Hypothalamus (tissue), 51 donors: ENCODE results near the gene RPL29.

ENCODE experiments used
- DNase-seq, 51 donors: peaks; one replicate each; lab custom pipeline; 2025; lab: John Stamatoyannopoulos, UW

The RPL29 gene

DNA sequence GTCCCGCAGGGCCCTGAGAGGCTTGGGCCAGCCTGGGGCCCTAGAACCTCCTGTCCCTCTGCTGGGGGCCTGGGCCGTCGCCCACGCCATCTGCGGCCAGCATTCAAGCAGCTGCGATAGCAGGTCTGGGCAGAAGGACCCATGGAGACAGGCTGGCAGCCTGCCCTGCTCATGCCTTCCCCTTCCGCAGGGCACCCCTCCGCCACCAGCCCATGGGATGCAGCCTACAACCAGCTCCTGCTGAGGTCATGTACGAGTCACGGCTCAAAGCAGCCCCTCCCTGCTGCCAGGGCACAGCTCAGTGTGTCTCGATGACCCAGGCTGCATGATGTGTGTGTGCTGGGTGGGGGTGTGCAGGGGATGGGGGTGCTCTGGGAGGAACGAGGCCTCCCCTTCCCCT lies 32.9 kb upstream of the RPL29 start:
- peak in 38 of 51 donors; percentile 28 to 88 (median 64) for DNase-seq

- DNase-seq = no peak
These were observed 30.3 kb upstream of the RPL29 start for GRCh38 chr3:52026041-52026440.

- DNase-seq = no peak
These were observed 29.8 kb upstream of the RPL29 start for GRCh38 chr3:52025453-52025852.

DNA sequence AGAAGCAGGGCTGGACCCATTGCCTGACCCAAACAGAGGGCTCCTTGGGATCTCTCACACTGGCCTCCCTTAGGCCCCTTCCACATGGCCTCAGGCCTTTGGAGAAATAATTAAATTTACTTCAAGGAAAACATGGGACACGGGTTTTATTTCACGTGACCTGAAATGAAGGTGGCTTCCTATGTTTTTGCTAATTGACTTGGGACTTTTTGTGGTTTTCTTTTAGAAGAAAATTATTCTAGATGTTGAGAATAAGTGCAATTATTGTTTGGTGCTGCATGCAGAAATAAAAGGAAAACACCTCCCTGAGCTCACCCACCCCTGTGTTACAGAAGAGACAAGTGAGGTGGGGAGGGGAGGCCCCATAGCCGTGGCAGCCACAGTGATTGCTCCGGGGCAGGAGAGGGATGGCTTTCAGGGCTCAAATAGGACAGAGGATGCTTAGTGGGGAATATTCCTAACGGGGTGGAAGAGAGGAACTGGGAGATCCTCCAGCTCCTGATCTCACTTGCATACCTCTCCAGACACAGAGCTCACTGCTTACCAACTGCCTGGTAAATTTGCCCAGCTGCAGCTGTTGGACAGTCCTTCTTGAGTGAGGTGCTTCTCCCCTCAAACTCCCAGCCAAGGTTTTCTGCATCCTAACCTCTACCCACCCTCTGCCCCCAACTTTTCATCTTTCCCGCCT lies 29.2 kb upstream of the RPL29 start:
- DNase-seq = no peak

DNA sequence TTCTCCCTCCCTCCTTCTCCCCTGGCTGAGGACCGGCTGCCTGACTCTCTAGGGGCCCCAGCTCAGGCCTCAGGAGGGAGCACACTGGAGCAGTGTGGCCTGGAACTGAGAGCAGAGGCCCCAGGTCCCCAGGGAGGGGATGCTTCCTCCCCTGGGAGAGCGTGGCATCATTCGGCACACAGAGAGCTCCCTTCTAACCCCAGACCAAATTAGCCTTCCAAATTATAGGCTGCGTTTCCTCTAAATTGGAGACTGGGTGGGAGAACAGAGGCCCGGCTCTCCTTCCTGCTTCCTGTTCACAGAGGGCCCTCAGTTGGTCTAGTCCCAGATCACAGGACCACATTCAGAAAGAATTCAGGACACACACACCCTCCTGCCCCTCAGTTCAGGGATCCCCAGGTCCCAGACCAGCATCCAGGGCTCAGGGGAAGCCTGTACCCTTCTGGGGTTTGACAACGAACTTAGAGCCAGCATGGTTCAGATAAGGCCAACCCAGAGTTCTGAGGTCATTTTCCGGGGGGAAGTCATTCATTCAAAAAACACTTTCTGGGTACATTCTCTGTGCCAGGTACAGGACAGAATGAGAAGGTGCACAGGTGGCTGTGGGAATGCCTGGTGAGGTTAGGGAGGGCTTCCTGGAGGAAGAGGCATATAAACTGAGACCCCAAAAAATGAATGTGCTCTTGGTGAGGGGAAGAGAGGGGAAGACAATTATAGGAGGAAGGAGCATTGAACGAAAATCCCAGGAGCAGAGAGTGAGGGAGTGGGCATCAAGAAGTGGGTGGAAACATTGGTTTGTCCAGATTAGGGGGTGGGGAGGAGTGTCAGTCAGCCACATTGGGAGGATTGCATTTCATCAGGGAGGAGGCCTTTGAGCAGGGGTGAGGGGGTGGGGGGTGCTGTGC lies 28.4 kb upstream of the RPL29 start:
- no peak for DNase-seq

DNA sequence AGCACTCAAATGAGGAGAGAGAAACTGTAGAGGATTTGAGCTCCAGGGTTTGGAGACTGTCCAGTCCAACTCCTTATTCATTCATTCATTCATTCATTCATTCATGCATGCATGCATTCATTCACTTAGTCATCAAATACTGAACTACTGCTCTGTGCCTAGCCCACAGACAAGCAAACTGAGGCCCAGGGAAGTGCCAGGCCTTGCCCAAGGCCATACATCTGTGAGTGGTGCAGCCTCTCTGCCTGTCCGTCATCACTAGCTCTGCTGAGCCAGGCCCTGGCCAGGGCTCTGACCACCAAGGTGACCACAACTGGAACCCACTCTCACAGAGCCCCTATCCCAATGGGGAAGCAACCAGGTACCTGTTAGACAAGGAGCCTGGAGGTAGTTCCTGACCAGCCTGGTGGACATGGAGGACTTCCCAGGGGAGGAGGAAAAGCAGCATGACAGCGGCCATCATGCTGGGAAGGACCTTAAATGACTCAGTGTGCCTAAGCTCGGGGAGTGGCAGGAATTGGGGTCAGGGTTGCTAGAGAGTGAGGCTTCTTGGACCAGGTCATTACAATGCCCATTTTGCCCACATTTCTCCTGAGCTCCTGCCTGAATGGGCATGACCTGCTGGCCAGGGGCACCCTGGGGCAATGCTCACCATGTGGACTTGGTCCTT lies 27.5 kb upstream of the RPL29 start:
- DNase-seq = no peak

DNA sequence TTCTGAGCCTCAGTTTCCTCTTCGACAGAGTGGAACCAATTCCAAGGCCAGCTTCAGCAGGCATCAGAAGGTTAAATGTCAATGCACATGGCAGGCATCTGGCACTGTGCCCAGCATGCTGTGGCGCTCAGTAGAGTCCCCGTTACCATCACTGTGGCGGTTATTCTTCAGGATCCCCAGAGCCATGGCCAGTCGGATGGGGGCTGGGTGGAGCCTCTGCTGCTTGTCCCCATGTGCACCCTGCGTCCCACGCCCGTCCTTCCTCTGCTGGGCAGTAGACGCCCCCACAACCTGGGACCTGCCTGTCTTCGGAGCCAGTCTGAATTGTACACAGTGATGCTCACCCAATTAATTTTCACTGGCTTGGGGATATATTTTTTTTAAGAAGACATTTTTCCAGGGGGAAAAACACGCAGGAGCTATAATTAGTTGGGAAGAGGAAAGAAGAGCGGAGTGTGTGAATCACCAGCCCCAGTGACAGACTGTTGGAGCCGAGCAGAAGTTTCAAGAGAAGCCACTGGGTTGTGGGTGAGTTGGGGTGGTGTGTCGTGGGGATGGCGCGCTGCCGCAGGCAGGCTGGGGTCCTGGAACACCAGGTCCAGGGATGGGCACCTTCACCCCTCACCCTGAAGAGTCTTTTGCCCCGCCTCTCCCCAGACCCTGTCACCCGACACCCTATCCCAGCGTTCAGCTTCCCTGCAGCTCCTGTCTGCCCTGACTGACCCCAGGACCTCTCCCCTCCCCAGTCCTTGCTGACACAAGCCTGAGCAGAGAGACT lies 26.8 kb upstream of the RPL29 start:
- DNase-seq = peak in 1 of 51 donors; percentile 56

DNA sequence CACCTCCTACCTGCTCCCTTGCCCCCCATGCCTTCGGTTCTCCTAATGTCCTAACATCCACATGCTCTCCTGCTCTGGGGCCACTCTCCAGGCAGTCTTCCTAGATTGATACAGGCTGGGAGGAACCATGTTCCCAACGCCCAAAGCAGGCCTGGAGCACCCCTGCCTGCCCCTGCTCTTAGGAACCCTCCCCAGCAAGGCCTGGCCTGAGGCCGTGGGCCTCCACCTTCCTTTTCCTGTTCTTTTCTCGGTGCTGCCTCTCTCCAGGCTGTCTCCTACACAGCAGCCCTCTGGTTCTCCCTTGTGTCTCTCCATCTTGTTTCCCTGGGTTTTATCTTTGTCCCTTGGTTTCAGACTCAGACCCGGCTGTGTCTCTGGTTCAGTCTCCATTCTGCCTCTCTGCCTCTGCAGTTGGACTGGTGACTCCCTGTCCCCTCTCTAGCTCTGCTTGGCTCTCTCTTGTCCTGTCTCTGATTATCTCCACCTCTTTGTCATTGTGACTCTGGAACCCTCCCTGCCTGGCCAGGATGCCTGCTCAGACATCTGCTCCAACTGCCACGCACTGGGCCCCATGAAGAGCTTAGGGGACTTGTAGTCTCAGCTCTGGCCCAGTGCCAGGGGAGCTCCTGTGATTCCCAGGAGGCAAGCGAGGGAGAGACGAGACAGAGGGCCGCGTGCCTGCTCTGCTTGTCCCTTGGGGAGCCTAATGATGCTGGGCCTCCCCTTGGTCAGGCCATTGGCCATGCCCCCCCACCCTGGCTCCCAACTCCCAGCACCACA lies 26.0 kb upstream of the RPL29 start:
- DNase-seq = no peak

GRCh38 chr3:52020796-52021195 lies 25.1 kb upstream of the RPL29 start:
- DNase-seq = no peak

- peak in 1 of 51 donors; percentile 22 for DNase-seq
These were observed 23.8 kb upstream of the RPL29 start for GRCh38 chr3:52019352-52020080.

DNA sequence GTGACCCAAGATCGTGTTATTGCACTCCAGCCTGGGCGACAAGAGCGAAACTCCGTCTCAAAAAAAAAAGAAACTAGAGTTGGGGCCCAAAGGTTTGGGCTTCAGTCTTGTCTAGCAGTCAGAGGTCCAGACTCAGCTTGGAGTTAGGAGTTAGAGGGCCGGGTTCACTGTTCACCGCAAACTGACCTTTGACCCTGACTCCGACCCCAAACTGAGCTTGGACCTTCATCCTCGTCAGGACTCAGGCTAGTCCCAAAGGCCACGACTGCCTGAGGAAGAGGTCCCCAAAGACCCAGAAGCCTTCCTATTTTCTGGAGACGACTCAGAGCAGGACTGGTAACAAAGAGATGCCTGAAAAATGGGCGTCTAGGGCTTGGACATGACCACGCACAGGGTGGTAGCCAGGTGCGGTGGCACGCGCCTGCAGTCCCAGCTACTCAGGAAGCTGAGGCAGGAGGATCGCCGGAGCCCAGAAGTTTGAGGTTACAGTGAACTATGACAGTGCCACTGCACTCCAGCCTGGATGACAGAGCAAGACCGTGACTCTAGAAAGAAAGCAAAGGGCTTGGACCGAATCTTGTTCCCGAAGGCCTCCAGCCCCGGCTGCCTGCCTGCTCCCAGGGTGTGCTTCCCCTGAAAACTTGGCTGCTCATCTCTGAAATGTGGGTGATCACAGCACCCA lies 22.8 kb upstream of the RPL29 start:
- no peak for DNase-seq

GRCh38 chr3:52017586-52017985 lies 21.9 kb upstream of the RPL29 start:
- DNase-seq = peak in 1 of 51 donors; percentile 48

DNA sequence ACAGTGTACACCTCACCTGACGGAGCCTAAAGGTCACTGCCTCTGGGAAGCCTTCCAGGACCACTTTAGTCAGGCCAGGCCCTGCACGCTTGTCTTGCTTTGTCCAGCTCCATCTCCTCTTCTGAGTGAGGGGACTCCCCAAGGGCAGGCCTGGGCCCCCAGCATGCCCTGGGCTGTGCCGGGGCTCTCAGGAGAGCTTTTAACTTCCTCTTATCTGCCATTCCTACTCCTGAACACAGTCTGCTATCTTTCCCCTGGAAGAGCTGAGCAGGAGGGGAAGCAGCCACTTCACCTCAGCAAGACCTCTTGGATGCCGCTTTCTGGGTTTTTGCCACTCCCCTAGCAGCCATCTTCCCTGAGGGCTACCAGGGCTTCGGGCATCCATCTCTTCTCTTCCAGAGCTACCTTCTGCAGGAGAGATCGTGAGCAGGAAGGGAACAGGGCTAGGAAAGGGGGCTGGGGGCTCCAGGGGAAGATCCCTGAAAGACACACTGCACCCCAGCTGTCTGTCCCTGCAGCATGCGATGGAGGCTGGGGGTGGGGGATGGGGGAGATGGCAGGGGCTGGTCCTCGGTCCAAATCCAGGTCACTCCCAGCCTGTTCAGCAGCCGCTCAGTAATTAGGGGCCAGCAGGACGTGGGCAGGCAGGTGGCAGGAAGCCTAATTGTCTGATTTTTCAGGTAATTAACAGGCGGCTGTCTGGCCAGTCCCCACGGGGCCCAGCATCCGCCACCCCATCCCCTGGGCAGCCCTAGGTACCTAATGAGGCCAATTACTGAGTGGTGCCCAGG lies 19.9 kb upstream of the RPL29 start:
- DNase-seq = no peak

- DNase-seq = peak in 6 of 51 donors; percentile 13 to 40 (median 21)
These were observed 18.9 kb upstream of the RPL29 start for GRCh38 chr3:52014613-52015012.

DNA sequence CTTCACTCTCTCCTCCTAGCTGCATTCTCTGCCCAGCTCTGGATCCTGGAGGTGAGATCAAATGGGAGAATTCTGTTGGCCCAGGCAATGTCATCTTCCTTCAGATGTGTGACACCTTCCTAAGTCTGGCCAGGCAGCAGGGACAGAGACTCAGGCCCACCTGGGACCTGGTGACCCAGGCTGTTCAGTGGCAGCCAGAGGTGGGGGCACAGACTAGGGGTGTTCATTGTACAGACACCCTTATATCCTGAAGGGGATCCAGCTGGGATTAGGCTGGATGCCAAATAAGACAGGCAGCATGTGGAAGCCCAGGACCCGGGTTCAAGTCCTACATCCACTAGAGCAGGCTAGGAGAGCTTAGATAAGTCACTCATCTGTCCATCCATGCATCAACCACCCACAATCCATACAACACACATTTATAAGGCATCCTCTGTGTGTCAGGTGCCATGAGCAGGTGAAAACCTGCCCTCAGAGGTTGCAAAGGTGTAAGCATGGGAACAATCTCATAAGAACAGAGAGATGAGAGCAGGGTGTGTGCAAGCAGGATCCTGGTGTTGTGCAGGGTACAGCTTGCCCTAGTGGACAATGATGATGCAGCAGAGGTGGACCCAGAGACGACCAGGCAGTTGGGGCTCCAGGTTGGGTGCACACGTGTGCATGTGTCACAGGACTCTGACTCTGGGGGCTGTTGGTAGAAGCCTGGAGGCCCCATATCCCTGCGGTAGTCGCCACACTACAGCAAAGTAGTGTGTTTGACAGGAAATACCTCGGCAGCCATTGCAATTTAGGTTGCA lies 18.3 kb upstream of the RPL29 start:
- DNase-seq = no peak

- DNase-seq = no peak
These were observed 17.0 kb upstream of the RPL29 start for GRCh38 chr3:52012699-52013098.

- no peak for DNase-seq
These were observed 14.7 kb upstream of the RPL29 start for GRCh38 chr3:52010431-52010830.
